Liver (tissue), 9 donors: Measurements from ENCODE around the gene CABCOCO1. TPM values are rescaled to one million over a fixed set of nuclear protein-coding genes. Genes with fewer than 3 reads are reported as not detected.
"Not testable (repeated sequence)": the region's sequence is repeated elsewhere in the genome, so short reads cannot be mapped to it uniquely, and the experiment has no call there.

ENCODE experiments used
- DNase-seq: peaks from one replicate; pipeline ENCODE4 v3.0.0-alpha.2; 2017; ENCODE audit warnings: low spot score
- H3K27ac ChIP-seq, 2 donors: one replicate each; pipeline ENCODE4 v1.7.0; 2013; ENCODE audit warnings: inconsistent platforms in 2 of 2, low read length in 2 of 2, control low read depth in 1 of 2, low read depth in 1 of 2, mild to moderate bottlenecking in 1 of 2
- H3K27me3 ChIP-seq, 4 donors: one replicate each; pipeline versions ENCODE4 v1.6.1 to v1.7.0; 2013; ENCODE audit warnings: low read length in 3 of 4, inconsistent platforms in 1 of 4, mild to moderate bottlenecking in 1 of 4, moderate library complexity in 1 of 4; ENCODE audit not compliant: control insufficient read depth in 4 of 4, insufficient read depth in 4 of 4
- H3K36me3 ChIP-seq, 4 donors: one replicate each; pipeline versions ENCODE4 v1.6.1 to v1.7.0; 2013; ENCODE audit warnings: low read length in 3 of 4, mild to moderate bottlenecking in 3 of 4, low read depth in 1 of 4, moderate library complexity in 1 of 4; ENCODE audit not compliant: control insufficient read depth in 4 of 4, insufficient read depth in 3 of 4
- H3K4me1 ChIP-seq, 4 donors: one replicate each; pipeline versions ENCODE4 v1.6.1 to v1.7.0; 2013; ENCODE audit warnings: low read length in 3 of 4, mild to moderate bottlenecking in 3 of 4, moderate library complexity in 1 of 4; ENCODE audit not compliant: control insufficient read depth in 4 of 4, insufficient read depth in 4 of 4
- H3K4me3 ChIP-seq, 3 donors: one replicate each; pipeline versions ENCODE4 v1.6.1 to v1.7.0; 2013; ENCODE audit warnings: low read length in 3 of 3, control low read depth in 1 of 3, low read depth in 1 of 3, mild to moderate bottlenecking in 1 of 3
- H3K9ac ChIP-seq, 2 donors: one replicate each; pipeline ENCODE4 v1.7.0; 2013; ENCODE audit warnings: low read length in 2 of 2, mild to moderate bottlenecking in 2 of 2, moderate library complexity in 2 of 2, control low read depth in 1 of 2, low read depth in 1 of 2
- H3K9me3 ChIP-seq, 4 donors: one replicate each; pipeline versions ENCODE4 v1.6.1 to v1.7.0; 2013; ENCODE audit warnings: low read length in 3 of 4; ENCODE audit not compliant: control insufficient read depth in 4 of 4
- EGR1 ChIP-seq, 2 donors: IDR thresholded peaks; 2 replicates each; pipeline ENCODE4 v1.6.1; 2016 to 2018; ENCODE audit warnings: antibody characterized with exemption in 2 of 2, low read depth in 2 of 2
- FOXA1 ChIP-seq: IDR thresholded peaks from 2 replicates; pipeline ENCODE4 v1.6.1; 2016; ENCODE audit warnings: antibody characterized with exemption
- FOXA2 ChIP-seq: IDR thresholded peaks from 2 replicates; pipeline ENCODE4 v1.6.1; 2016; ENCODE audit warnings: antibody characterized with exemption
- GABPA ChIP-seq, 2 donors: IDR thresholded peaks in 1 of 2; conservative IDR thresholded peaks in 1 of 2; 2 replicates each; pipeline ENCODE4 v1.6.1; 2016; ENCODE audit warnings: antibody characterized with exemption in 2 of 2, mild to moderate bottlenecking in 1 of 2, moderate library complexity in 1 of 2
- HNF4A ChIP-seq, 2 donors: conservative IDR thresholded peaks; 2 replicates each; pipeline ENCODE4 v1.6.1; 2016; ENCODE audit warnings: antibody characterized with exemption in 2 of 2, mild to moderate bottlenecking in 2 of 2
- HNF4G ChIP-seq: IDR thresholded peaks from 2 replicates; pipeline ENCODE4 v1.6.1; 2016; ENCODE audit warnings: antibody characterized with exemption
- JUND ChIP-seq, 2 donors: IDR thresholded peaks; 2 replicates each; pipeline ENCODE4 v1.6.1; 2016; ENCODE audit warnings: antibody characterized with exemption in 2 of 2
- NR2F2 ChIP-seq: IDR thresholded peaks from 2 replicates; pipeline ENCODE4 v1.6.1; 2016; ENCODE audit warnings: antibody characterized with exemption
- RAD21 ChIP-seq, 2 donors: IDR thresholded peaks; 2 replicates each; pipeline ENCODE4 v1.6.1; 2016; ENCODE audit warnings: antibody characterized with exemption in 2 of 2, mild to moderate bottlenecking in 2 of 2
- SP1 ChIP-seq: IDR thresholded peaks from 2 replicates; pipeline ENCODE4 v1.6.1; 2018; ENCODE audit warnings: antibody characterized with exemption, mild to moderate bottlenecking
- TAF1 ChIP-seq: conservative IDR thresholded peaks from 2 replicates; pipeline ENCODE4 v1.6.1; 2016; ENCODE audit warnings: antibody characterized with exemption, mild to moderate bottlenecking
- YY1 ChIP-seq: IDR thresholded peaks from 2 replicates; pipeline ENCODE4 v1.6.1; 2016; ENCODE audit warnings: antibody characterized with exemption, mild to moderate bottlenecking
- WGBS: extraction: QIAGEN DNeasy Blood & Tissue Kit; methylation state at CpG from one replicate; pipeline ENCODE4 v1.1.7; 2013; 5-methylcytosine and 5-hydroxymethylcytosine counted together
- polyA plus RNA-seq, 2 donors: library from polyadenylated mRNA; stranded (reverse) in 1 of 2; unstranded in 1 of 2; fragments of 200-250 nt in 1 of 2; fragments of >200 nt in 1 of 2; fragmentation: Nextera tagmentation in 1 of 2; extraction: Ambion mirVana in 1 of 2; gene quantifications; one replicate each; pipeline versions ENCODE4 v1.2.1 to v1.2.3, GENCODE V29; 2013 to 2015
- total RNA-seq, 2 donors: library from RNA; depleted of rRNA; stranded (reverse); fragments of >200 nt; gene quantifications; one replicate each; pipeline ENCODE4 v1.2.3, GENCODE V29; 2014
- TF ChIP-seq, protein P1 (sequence below): IDR thresholded peaks from 2 replicates; pipeline ENCODE4 v1.6.1; 2016; ENCODE audit warnings: antibody characterized with exemption
- TF ChIP-seq, protein P2 (sequence below): fragments of 150-350 bp; IDR thresholded peaks from 2 replicates; pipeline ENCODE4 v1.5.1; 2017; ENCODE audit warnings: improper control_type of control experiment, low read depth, low read length; ENCODE audit not compliant: missing input control
- donor health status: healthy.
- donor health status: healthy.
- donor health status: healthy.
- donor health status: healthy.
- donor health status: healthy.

CABCOCO1 gene
- total and polyA plus RNA-seq, 4 donors: 0.09 to 0.20 TPM; not detected in 2

DNA sequence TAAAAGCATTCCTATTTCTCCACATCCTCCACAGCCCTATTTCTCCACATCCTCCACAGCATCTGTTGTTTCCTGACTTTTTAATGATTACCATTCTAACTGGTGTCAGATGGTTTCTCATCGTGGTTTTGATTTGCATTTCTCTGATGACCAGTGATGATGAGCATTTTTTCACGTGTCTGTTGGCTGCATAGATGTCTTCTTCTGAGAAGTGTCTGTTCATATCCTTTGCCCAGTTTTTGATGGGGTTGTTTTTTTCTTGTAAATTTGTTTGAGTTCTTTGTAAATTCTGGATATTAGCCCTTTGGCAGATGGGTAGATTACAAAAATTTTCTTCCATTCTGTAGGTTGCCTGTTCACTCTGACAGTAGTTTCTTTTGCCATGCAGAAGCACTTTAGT lies 49.4 kb downstream of the CABCOCO1 start:
- H3K36me3 ChIP-seq, H3K9me3 ChIP-seq, H3K4me1 ChIP-seq, DNase-seq, H3K27me3 ChIP-seq, H3K27ac ChIP-seq, H3K9ac ChIP-seq, H3K4me3 ChIP-seq: not testable (repeated sequence)
- 67% methylated on average over 2 of the region's 2 CpGs for WGBS

DNA sequence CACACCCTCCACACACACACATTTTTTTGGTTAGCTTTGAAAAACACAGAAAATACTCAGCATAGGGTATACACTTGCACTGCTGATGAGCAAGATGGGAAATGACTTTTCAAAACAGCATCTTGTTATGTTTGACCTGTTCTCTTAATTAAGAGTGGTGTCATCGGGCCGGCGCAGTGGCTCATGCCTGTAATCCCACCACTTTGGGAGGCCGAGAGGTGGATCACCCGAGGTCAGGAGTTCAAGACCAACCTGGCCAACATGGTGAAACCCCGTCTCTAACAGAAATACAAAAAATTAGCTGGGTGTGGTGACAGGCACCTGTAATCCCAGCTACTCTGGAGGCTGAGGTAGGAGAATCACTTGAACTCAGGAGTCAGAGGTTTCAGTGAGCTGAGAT lies 56.7 kb downstream of the CABCOCO1 start:
- not testable (repeated sequence) for DNase-seq, H3K36me3 ChIP-seq, H3K27ac ChIP-seq, H3K9me3 ChIP-seq, H3K27me3 ChIP-seq, H3K4me3 ChIP-seq, H3K9ac ChIP-seq, H3K4me1 ChIP-seq
- whole genome bisulfite sequencing: 82% methylated on average over 6 of the region's 6 CpGs

GRCh38 chr10:61719906-61720305 lies 57.2 kb downstream of the CABCOCO1 start:
- no peak overlapping the region for H3K9ac ChIP-seq
- no peak overlapping the region for H3K4me3 ChIP-seq
- TF ChIP-seq EGR1 (IDR thresholded peaks at IDR 0.05; ENCODE audit: low read depth in 2 of 2) (no peak), FOXA1 (no peak), YY1 (no peak), SP1 (no peak), HNF4A (conservative IDR thresholded peaks at IDR 0.05) (no peak), TAF1 (no peak), JUND (IDR thresholded peaks at IDR 0.05) (no peak)
- TF ChIP-seq, protein P1, sequence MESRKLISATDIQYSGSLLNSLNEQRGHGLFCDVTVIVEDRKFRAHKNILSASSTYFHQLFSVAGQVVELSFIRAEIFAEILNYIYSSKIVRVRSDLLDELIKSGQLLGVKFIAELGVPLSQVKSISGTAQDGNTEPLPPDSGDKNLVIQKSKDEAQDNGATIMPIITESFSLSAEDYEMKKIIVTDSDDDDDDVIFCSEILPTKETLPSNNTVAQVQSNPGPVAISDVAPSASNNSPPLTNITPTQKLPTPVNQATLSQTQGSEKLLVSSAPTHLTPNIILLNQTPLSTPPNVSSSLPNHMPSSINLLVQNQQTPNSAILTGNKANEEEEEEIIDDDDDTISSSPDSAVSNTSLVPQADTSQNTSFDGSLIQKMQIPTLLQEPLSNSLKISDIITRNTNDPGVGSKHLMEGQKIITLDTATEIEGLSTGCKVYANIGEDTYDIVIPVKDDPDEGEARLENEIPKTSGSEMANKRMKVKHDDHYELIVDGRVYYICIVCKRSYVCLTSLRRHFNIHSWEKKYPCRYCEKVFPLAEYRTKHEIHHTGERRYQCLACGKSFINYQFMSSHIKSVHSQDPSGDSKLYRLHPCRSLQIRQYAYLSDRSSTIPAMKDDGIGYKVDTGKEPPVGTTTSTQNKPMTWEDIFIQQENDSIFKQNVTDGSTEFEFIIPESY: no peak
- TF ChIP-seq, protein P2, sequence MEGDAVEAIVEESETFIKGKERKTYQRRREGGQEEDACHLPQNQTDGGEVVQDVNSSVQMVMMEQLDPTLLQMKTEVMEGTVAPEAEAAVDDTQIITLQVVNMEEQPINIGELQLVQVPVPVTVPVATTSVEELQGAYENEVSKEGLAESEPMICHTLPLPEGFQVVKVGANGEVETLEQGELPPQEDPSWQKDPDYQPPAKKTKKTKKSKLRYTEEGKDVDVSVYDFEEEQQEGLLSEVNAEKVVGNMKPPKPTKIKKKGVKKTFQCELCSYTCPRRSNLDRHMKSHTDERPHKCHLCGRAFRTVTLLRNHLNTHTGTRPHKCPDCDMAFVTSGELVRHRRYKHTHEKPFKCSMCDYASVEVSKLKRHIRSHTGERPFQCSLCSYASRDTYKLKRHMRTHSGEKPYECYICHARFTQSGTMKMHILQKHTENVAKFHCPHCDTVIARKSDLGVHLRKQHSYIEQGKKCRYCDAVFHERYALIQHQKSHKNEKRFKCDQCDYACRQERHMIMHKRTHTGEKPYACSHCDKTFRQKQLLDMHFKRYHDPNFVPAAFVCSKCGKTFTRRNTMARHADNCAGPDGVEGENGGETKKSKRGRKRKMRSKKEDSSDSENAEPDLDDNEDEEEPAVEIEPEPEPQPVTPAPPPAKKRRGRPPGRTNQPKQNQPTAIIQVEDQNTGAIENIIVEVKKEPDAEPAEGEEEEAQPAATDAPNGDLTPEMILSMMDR: no peak
- no peaks in the 10 kb centered on the region for H3K9me3 ChIP-seq
- H3K27ac ChIP-seq: no peak overlapping the region
- no peaks in the 10 kb centered on the region for H3K4me1 ChIP-seq
- no peaks in the 10 kb centered on the region for H3K36me3 ChIP-seq
- no peak for DNase-seq
- 80% methylated on average over 3 of the region's 3 CpGs for WGBS
- no peaks in the 10 kb centered on the region for H3K27me3 ChIP-seq

- H3K9me3 ChIP-seq: no peaks in the 10 kb centered on the region
- no peak for DNase-seq
- H3K27ac ChIP-seq: no peak overlapping the region
- H3K36me3 ChIP-seq: no peaks in the 10 kb centered on the region
- WGBS: 75% methylated on average over 4 of the region's 4 CpGs
- TF ChIP-seq RAD21 (IDR thresholded peaks at IDR 0.05) (no peak), GABPA (IDR thresholded peaks at IDR 0.05 in 1 of 2, conservative IDR thresholded peaks at IDR 0.05 in 1 of 2) (no peak), HNF4G (no peak), NR2F2 (no peak), FOXA2 (no peak), YY1 (no peak), HNF4A (conservative IDR thresholded peaks at IDR 0.05) (no peak)
- TF ChIP-seq, protein P1: no peak
- TF ChIP-seq, protein P2: no peak
- H3K4me3 ChIP-seq: no peak overlapping the region
- no peaks in the 10 kb centered on the region for H3K27me3 ChIP-seq
- no peaks in the 10 kb centered on the region for H3K4me1 ChIP-seq
- H3K9ac ChIP-seq: no peak overlapping the region
Measured at GRCh38 chr10:61721431-61721830, 58.7 kb downstream of the CABCOCO1 start.
